NCI-H2196 treated with DMSO at 0.1 percent for 48 hours (cell line): ENCODE data around the gene RAPGEF1.

Experiments used
- DNase-seq: peaks from one replicate; lab custom pipeline; 2025; ENCODE audit not compliant: unreplicated experiment; lab: John Stamatoyannopoulos, UW

The RAPGEF1 gene

GRCh38 chr9:131707733-131708157 lies 32.1 kb downstream of the RAPGEF1 start:
- DNase-seq, result no peak

- no peak for DNase-seq
Measured at GRCh38 chr9:131707050-131707449, 32.8 kb downstream of the RAPGEF1 start.

GRCh38 chr9:131706608-131706970 lies 33.3 kb downstream of the RAPGEF1 start:
- no peak for DNase-seq

- DNase-seq, result no peak
Measured at GRCh38 chr9:131704988-131705387, 34.9 kb downstream of the RAPGEF1 start.

- no peak for DNase-seq
Measured at GRCh38 chr9:131704141-131704983, 35.5 kb downstream of the RAPGEF1 start.

GRCh38 chr9:131703697-131704096 lies 36.2 kb downstream of the RAPGEF1 start:
- no peak for DNase-seq

GRCh38 chr9:131702911-131703310 lies 37.0 kb downstream of the RAPGEF1 start:
- no peak for DNase-seq

DNA sequence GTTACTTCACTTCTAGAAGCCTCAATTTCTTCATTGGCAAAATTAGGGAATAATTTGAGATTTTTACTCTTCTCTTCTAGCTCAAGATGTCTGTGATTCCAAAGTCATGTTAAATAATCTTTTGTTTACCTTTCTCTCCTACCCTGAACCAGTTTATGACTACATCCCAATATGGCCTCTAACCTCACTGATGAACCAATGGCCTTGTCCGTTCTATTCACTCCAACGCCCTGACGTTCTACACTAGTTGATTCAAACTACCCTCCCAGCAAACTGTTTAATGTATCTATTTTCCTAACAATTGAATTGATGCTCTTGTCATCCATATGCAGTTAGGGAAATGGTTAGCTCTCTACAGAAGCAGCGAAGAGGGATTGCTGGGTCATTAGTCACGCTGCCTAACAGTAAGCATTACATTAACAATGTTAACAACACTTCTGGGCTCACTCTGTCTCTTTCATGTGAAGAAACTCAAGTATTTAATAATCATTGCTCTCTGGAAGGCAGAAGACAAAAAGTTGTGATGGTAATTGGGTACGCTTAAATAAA lies 38.0 kb downstream of the RAPGEF1 start:
- no peak for DNase-seq

DNA sequence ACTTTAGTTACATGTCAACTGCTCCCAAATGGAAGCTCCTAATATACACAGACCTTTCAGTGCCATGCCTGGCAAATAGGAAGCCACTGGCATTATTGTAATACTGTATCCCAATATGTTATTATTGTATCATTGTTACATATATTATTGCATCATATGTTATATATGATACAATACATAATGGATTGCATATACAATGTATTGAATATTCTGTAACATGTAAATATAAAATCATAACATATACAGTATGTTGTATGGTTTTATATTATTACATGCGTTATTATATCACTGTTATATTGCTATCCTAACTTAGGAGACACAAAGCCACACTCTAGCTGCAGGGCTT lies 38.5 kb downstream of the RAPGEF1 start:
- no peak for DNase-seq

DNA sequence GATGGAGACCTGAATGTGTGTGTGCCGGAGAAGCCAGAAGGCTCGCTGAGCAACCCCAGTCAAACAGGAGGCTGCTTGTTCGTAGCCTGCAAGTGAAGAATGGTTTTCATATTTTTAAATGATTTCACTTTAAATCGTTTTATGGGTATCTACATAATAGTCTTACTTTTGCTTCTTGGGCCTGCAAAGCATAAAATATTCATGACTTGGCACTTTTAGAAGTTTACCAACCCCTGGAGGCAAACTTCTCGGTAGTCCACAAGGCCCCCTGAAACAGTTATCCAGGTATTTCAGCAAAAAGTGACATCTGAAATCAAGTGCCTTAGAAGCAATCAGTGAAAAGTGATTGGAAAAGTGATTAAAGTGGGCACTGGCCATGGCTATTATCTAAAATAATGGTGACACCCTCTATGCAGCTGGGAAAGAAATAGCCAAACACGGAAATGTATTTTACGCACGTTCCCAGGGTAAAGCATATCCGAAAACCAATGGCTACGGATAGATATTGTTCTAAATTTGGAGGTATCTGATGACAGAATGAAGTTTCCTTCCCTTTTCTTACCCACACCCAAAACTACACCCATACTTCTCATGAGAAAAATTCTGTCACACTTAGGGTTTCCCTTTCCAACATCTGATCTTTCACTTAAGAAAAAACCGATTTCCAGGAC lies 39.0 kb downstream of the RAPGEF1 start:
- DNase-seq, result no peak

GRCh38 chr9:131700076-131700475 lies 39.8 kb downstream of the RAPGEF1 start:
- no peak for DNase-seq

- DNase-seq, result no peak
Measured at GRCh38 chr9:131698618-131698985, 41.3 kb downstream of the RAPGEF1 start.

DNA sequence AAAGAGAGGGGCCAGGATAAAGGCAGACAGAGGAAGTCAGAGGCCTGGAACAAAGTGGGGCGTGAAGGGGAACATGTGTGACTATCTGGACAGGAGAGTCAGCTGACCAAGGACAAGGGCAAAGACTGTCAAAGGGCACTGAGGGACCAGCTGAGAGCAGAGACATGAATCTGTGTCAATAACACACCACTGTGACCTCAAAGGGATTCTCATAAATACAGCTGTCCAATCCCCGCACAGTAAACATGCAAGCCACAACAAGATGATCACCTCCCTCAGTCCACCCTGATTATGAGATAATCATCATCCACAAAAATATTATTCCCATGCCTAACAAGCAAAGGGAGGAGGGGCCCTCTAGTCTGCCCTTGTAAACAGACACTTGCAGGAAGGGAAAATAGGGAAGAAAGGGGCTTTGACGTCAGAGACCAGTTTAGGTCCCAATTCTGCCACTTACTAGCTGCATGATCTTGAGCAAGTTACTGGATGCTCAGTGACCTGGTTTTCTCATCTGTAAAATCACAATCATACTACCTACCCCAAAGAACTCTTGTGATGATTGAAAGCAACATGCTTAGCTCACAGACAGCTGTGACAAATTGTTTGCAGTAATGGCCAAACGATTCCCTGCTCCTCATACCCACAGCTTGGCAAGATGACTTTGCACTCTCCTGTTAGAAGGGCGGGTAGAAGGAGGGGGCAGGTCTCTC lies 41.8 kb downstream of the RAPGEF1 start:
- no peak for DNase-seq

GRCh38 chr9:131697097-131697496 lies 42.8 kb downstream of the RAPGEF1 start:
- no peak for DNase-seq

DNA sequence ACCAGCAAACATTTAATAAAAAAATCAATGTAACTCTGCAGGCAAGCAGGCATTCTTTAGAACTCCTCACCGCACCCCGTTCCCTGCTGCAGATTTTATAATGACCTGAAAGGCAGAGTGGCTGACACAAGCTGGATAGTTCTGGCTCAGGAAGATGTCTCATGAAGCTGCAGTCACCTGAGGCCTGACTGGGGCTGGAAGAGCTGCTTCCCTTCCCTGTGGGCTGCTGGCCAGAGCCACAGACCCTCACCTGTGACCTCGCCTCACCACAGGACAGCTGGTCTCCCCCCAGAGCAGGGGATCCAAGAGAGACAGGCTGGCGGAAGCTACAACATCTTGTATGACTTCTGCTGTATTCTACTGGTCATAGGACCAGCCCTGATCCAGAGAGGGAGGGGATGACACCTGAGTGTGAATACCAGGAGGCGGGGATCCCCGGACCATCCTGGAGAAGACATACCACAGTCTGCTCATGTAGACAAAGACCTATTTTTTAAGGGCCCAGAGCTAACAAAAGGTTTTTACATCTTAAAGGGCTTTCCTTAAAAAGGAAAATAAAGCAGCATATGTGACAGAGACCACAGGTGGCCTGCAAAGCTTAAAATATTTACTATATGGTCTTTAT lies 43.9 kb downstream of the RAPGEF1 start:
- DNase-seq, result no peak

GRCh38 chr9:131695366-131695765 lies 44.5 kb downstream of the RAPGEF1 start:
- no peak for DNase-seq

DNA sequence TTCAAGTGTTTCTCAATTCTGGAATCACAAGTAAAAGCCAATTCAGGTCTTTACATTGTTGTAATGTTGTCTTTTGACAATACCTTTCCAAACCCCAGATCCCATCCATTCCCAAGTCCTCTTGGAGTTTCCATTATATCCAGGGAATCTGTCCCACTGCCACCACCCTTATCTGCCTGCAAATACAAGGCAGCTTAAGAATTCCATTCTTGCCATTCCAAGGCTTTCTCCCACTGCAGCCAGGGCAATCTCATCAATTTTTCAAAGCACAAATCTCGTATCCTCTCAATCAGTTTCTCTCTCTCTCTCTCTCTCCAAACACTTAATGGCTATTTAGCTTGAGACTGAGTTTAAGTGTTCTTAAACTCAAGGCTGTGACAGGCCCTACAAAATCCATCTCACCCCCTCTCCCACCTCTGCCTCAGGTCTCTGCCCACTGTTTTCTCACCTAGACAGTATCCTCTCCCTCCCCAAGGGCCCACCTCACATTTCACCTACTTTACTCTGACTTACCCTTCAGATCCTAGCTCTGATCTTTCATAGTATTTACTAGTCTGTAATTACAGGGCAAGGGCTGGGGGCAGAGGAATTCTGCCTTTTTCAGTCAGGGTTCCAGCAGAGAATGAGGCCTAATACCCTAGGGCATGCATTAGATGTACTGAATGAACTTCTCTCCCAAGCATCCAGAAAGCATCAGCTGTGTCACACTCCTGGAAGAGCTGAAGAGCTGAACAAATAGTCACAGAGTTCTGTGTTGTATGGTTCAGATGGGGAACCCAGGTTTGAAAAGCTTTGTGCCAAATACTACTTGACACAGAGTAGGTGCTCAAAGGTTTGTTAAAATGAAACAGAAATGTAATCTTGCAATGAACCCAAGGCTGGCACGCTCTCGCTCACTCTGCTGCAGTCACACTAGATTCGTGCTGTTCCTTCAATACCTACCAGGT lies 46.0 kb downstream of the RAPGEF1 start:
- DNase-seq, result no peak

GRCh38 chr9:131692612-131693562 lies 47.0 kb downstream of the RAPGEF1 start:
- DNase-seq, result no peak

DNA sequence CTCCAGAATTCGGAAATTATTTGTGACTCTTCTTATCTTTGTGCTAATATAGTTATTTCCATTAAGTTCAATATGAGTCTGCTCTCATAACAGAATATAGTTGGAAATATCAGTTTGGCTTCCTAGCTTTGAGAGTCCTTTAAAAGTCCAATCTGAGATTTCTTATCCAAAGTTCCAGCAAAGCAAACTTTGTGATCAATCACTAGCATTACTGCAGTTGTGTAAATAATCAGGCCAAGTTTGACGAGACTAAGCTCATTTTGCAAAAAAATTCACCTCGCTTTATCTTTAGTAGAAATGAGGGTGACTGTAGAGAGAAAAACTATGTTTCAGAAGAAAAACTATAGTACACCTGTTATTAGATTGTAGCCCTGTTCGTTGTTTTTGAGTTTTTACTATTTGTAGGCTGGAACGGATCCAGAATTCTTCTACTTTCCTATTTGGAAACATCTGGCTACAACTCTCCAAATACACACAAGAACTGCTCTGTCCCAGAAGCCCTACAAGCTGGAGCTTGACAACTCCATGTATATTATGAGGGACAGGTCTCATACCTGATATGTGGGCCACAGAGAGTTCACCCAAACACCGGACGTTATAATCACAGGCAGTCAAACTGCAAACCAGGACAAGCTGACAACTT lies 47.8 kb downstream of the RAPGEF1 start:
- DNase-seq, result no peak
